DMS153 treated with DMSO at 0.1 percent for 48 hours (cell line): ENCODE data around the gene LPCAT1.
"Not testable (repeated sequence)": the region's sequence is repeated elsewhere in the genome, so short reads cannot be mapped to it uniquely, and the experiment has no call there.

Experiments
- DNase-seq: peaks from one replicate; lab custom pipeline; 2025; ENCODE audit not compliant: unreplicated experiment; lab: John Stamatoyannopoulos, UW

LPCAT1 gene

GRCh38 chr5:1510151-1510561, 13.6 kb downstream of the LPCAT1 start:
- no peak for DNase-seq

DNA sequence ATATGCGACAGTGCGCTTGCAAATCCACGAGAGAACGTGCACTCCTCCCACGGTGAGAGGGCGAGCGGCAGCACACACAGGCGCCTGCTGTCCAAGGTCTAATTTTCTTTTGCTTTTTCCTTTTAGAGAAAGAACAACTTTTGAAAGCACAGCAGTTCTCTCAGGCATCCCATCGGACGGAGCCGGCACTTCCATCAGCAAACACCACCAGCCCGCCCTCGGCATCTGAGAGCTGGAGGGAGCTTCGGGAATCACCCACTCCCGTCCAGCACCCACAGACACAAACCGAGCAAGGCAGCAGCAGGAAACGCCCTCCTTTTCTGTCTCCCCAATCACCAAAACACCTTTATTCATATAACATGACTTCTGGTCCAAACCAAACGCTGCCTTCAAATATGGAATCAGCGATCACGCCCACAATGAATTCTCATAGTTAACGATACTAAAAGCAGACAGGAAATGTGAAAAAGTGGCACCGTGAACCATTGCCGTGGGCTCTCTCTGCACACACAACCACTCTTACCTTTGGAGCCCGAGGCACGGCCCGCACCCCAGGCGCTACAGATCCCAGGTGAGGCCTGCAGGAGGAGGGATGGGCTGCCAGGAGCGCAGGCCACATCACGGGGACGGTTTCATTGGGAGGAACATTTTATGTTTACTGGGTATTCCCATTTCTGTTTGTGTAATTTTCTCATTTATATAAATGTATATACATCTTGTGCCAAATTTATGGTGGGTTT, 14.2 kb downstream of the LPCAT1 start:
- no peak for DNase-seq

- no peak for DNase-seq
Measured at GRCh38 chr5:1508659-1509290, 15.0 kb downstream of the LPCAT1 start.

DNA sequence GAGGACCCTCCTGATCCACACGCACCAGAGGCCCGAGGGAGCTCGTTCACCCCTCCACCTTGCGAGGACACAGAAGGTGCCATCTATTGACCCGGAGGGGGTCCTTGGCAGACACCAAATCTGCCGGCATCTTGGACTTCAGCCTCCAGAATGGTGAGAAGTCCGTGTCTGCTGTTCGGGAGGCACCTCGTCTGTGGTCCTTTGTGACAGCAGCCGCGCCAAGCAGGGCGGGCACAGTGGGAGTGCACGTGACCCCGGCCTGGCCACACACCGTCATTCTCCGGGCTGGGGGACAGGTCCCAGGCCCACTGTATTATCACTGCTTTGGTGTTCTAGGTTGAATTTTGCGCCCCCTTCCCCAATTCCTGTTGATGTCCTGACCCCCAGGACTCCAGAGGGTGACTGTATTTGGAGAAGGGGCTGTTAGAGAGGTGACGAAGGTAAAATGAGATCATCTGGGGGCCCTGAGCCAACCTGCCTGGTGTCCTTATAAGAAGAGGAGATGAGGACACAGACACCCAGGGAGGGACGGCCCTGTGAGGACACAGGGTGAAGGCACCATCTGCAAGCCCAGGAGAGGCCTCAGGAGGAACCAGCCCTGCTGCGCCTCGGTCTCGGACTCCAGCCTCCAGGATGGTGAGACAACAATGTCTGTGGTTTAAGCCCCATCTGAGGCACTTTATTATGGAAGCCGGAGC, 15.7 kb downstream of the LPCAT1 start:
- DNase-seq, result no peak

DNA sequence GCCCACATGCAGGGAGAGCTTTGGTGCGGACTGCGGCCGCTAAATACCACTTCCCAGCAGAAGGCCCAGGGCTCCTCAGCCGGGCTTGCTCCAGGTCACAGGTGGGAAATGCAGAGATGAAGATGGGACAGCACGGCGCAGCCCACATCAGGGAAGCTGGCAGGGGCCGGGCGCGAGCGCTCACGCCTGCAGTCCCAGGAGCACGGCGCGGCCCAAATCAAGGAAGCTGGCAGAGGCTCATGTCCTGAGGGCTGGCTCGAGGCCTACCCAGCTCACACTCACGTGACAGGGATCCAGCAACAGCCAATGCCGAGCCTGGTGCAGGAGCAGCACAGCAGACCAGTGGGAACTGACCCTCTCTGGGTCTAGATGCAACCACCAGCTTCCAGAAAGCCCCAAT, 16.3 kb downstream of the LPCAT1 start:
- DNase-seq, result no peak

- no peak for DNase-seq
Measured at GRCh38 chr5:1507014-1507375, 16.8 kb downstream of the LPCAT1 start.

DNA sequence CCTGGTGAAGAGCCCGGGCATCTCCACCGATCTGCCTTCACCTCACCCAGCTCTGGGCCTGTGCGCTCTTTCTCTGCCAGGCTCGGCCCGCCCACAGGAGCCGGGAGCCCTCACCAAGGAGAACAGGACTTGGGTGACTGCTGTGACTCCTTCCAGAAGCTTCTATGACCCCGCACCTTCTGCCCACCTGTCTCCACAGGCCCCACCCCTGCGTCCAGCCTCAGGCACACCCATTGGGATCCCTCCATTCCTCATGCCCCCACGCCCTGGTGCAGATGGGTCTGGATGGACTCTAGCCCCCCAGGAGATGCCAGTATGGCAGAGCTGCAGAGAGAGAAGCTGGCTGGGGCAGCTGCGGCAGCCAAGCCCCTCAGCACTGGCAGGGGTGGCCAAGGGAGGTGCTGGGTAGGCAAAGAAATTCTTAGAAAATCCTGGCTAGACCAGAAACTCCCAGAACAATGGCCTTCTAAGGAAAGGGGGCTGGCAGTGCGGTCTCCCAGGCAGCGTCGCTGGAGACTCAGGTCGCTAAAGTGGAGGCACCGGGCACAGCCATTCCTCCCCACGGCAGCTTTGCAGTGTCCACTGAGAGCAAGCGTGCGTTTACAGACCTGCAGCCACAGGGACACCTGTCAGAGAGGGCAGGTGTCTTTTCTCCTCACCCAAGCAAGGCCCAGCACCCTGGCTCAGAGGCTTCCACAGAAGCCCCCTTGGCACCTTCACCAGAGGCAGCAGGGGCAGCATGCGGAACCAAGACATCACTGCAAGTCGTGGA, 17.3 kb downstream of the LPCAT1 start:
- no peak for DNase-seq

DNA sequence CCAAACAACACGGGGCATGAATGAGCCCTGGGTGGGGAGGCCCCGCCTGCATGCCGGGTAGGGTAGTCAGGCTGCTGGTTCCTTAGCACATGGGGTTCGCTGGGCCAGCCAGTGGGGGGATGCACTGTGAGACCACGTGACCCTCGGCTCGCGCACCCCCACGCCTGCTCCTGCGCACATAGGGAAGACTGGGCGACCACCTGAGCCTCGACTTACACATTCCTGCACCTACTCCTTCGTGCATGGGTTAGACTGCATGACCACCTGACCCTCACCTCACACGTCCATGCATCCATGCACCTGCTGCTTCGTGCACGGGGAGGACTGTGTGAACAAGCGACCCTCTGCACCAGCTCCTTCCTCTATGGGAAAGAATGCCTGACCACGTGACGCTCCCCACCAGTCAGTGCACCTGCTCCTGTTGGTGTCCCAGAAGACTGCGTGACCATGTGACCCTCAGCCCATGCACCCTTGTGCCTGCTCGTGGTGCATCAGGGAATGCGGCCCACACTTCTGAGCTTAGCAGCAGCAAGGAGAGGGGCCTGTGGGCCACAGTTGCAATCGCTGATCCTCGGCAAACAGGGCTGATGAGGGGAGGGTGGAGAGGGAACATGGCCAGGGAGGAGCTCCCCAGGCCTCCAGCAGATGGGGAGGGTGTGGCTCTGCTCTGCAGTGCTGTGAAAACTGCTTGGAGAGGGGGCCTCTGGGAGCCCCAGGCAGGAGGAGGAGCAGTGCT, 18.1 kb downstream of the LPCAT1 start:
- no peak for DNase-seq

DNA sequence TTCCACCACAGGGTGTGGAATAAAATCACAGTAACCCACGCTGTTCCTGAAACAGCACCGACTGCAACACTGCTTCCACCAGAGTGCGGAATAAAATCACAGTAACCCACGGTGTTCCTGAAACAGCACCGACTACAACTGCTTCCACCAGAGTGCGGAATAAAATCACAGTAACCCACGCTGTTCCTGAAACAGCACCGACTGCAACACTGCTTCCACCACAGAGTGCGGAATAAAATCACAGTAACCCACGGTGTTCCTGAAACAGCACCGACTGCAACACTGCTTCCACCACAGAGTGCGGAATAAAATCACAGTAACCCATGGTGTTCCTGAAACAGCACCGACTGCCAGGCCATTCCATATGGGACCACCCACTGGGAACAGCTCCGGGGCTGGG, 18.7 kb downstream of the LPCAT1 start:
- DNase-seq, result not testable (repeated sequence)

GRCh38 chr5:1504617-1505016, 19.1 kb downstream of the LPCAT1 start:
- no peak for DNase-seq

- DNase-seq, result no peak
Measured at GRCh38 chr5:1504069-1504595, 19.6 kb downstream of the LPCAT1 start.

DNA sequence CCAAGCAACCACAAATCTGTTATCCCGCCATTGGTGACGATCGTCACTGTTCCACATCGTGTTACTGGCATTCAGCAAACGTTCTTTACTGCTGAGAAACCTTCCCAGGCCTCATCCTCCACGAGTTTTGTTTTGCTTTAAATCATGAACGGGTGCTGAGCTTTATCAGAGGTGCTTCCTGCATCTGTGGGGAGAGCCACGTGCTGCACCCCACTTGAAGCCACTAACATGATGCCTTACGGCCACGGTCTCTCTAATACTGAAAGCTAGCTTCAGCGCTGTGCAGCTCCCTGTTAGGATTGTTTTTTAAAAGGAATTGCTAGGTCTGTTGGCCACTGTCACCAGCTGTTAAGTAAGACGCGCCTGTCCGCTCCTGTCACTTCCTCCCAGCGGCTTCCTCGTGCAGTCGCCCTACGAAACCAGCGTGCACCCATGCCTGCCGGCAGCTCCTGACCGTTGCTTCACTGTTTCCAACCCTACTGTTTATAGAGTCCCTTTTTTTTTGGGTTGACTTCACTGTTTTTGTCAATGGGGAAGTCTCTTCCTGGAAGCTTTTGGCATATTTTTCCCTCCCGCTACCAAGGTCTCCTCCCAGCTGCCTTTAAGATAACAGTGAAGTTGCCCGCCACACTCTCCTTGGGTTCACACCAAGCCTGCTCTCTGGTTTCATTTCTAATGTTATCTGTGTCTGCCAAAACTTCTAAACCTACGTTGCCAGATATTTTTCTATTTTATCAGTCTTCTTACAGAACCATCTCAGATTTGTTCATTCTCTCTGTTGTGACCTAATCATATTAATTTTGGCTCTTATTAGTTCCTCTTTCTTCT, 20.3 kb downstream of the LPCAT1 start:
- DNase-seq, result no peak

DNA sequence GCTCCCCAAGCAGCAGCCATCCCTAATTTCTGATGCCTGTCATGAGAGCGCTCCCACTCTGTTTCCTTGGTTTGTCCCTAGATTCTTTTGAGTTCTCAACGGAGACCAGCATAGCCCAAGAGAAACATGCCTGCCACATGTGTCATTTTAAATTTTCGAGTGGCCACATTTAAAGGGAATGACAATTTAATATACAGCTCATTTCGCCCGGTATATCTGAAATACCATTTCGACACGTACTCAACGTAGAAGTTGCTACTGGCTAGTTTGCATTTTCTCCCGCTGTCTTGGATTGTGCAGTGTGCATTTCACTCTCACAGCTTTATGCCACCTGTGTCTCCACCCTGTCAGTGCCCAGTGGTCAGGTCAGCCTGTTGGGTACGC, 21.0 kb downstream of the LPCAT1 start:
- DNase-seq, result no peak

- no peak for DNase-seq
Measured at GRCh38 chr5:1502046-1502736, 21.6 kb downstream of the LPCAT1 start.

GRCh38 chr5:1501372-1502045, 22.3 kb downstream of the LPCAT1 start:
- DNase-seq, result no peak

DNA sequence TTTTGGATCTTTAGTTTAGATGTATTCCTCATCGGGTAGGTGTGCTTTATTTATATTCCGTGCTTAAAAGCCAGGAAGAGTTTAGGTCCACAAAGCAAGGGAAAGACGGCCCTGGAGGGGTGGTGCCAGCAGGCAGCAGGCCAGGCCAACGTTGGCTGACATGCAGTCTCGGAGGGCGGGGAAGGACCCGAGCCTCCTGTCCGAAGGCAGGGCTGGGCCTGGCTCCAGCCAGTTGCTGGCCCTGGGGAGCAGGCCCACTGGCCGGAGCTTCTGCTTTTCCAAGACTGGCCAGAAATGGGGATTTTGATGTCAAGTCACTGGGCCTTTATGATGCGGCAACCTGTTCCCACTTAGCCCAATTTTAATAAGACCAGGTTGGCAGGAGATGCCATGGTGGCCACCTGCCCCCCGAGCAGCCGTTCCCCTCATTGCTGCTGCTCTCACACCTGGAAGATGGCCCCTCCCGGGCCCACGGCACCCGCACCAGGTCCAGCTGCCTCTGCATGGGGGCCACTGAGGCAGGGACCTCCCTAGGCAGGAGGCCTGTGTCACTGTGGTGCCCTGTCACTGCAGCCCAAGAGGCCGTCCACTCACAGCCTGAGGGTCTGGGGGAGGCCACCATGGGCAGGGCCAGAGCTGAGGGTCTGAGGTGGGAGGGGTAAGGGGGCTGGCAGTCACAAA, 23.2 kb downstream of the LPCAT1 start:
- no peak for DNase-seq

- no peak for DNase-seq
Measured at GRCh38 chr5:1499851-1500250, 23.9 kb downstream of the LPCAT1 start.
